Transverse colon (tissue), 4 donors: Measurements from ENCODE around the gene IFT122. TPM values are rescaled to one million over a fixed set of nuclear protein-coding genes. Genes with fewer than 3 reads are reported as not detected.

Experiments
- DNase-seq: peaks from one replicate; pipeline ENCODE4 v3.0.0-alpha.2; 2019
- H3K27ac ChIP-seq, 4 donors: fragments of 200-600 bp; sonication (generic); 2 replicates each; pipeline ENCODE4 v1.5.1; 2016 to 2018; ENCODE audit warnings: inconsistent platforms in 4 of 4
- H3K27me3 ChIP-seq: fragments of 200-600 bp; sonication (generic); 2 replicates; pipeline ENCODE4 v1.5.1; 2017; ENCODE audit warnings: inconsistent platforms
- H3K36me3 ChIP-seq, 4 donors: fragments of 200-600 bp; sonication (generic); 2 replicates each; pipeline ENCODE4 v1.5.1; 2017 to 2019; ENCODE audit warnings: inconsistent platforms in 4 of 4
- H3K4me1 ChIP-seq, 4 donors: fragments of 200-600 bp; sonication (generic); 2 replicates each; pipeline ENCODE4 v1.5.1; 2017 to 2020; ENCODE audit warnings: inconsistent platforms in 4 of 4
- H3K4me3 ChIP-seq, 4 donors: fragments of 200-600 bp; sonication (generic); 1 replicate in 1 of 4; 2 replicates in 3 of 4; pipeline versions ENCODE4 v1.5.1 to v1.6.1; 2017 to 2019; ENCODE audit warnings: inconsistent platforms in 4 of 4
- H3K9me3 ChIP-seq, 2 donors: fragments of 200-600 bp; sonication (generic); 2 replicates each; pipeline ENCODE4 v1.5.1; 2017 to 2019; ENCODE audit warnings: inconsistent platforms in 2 of 2
- CTCF ChIP-seq, 5 experiments: fragments of 200-600 bp in 3 of 5; fragments of 450-650 bp in 2 of 5; sonication (generic) in 3 of 5; IDR thresholded peaks; 1 replicate in 2 of 5; 2 replicates in 3 of 5; pipeline ENCODE4 v1.5.1; 2016 to 2017; ENCODE audit warnings: antibody characterized with exemption in 5 of 5, inconsistent platforms in 3 of 5, mild to moderate bottlenecking in 2 of 5, moderate library complexity in 1 of 5
- EP300 ChIP-seq: sonication (generic); formaldehyde crosslinking; IDR thresholded peaks from one replicate; pipeline ENCODE4 v1.6.1; 2017; ENCODE audit warnings: antibody characterized with exemption, low read depth
- POLR2A ChIP-seq: fragments of 450-650 bp; IDR thresholded peaks from one replicate; pipeline ENCODE4 v1.6.1; 2016; ENCODE audit warnings: antibody characterized with exemption, mild to moderate bottlenecking, moderate library complexity
- POLR2AphosphoS5 ChIP-seq, 3 donors: sonication (generic); formaldehyde crosslinking; IDR thresholded peaks; one replicate each; pipeline ENCODE4 v1.6.1; 2016; ENCODE audit warnings: antibody characterized with exemption in 3 of 3
- WGBS, 2 donors: methylation state at CpG; one replicate each; pipeline ENCODE4 v1.1.5; 2018; ENCODE audit warnings: low coverage in 1 of 2; 5-methylcytosine and 5-hydroxymethylcytosine counted together
- in situ Hi-C, 4 donors: fragments of 200-750 bp; cut with MboI; loops; one replicate each; pipeline versions ENCODE4 v1.15.0 to v1.15.1; 2017; ENCODE audit warnings: low sequenced_read_pairs in 3 of 4, low pct_ligation_motif_present in 1 of 4, low pct_unique_long_range_greater_than_20kb in 1 of 4
- intact Hi-C: fragments of 100-400 bp; cut with DNase I; formaldehyde crosslinking; loops from one replicate; pipeline ENCODE4 v1.15.1; 2023; ENCODE audit warnings: low total_unique reads
- total RNA-seq, 4 donors: library from RNA; depleted of rRNA; stranded (reverse); fragments of >200 nt; gene quantifications; one replicate each; pipeline ENCODE4 v1.1.0, GENCODE V29; 2016

IFT122 gene
- total RNA-seq, 4 donors from 2014 or later, result 15.0 to 77.6 (median 16.7) TPM

DNA sequence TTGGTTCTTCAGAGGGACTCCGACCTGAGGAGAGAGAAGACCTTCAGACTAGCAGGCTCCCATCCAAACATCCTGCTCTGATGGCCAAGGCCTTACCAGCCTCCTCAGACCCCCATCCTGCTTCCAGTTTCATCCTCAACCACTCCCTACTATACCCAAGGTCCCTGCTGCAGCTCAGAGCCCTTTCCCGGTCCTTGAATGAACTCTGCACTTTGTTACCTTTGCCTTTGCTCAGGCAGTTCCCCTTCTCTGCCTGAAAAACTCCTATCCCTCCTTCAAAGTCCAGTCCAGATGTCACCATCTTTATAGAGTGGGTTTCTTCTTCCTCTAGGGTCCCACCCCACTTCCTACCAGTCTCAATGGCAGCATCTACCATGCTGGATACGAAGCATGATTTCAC is 24.6 kb upstream of the IFT122 start:
- TF ChIP-seq CTCF (IDR thresholded peaks at IDR 0.05) (no peak), EP300 (no peak), POLR2AphosphoS5 (IDR thresholded peaks at IDR 0.05) (no peak), POLR2A (no peak)
- DNase-seq, result no peak
- no peak overlapping the region for H3K4me3 ChIP-seq
- peaks cover 0 to 7% (median 2%) of the 10 kb centered on the region in 4 donors for H3K4me1 ChIP-seq
- H3K27me3 ChIP-seq, result no peaks in the 10 kb centered on the region
- intact Hi-C loops (no loop called here), in situ Hi-C loops (no loop called here)
- 80 to 85% methylated on average over 1 to 3 of the region's 3 CpGs for WGBS, 2 donors
- H3K27ac ChIP-seq, result no peak overlapping the region
- H3K36me3 ChIP-seq, result no peaks in the 10 kb centered on the region
- H3K9me3 ChIP-seq, result no peaks in the 10 kb centered on the region

DNA sequence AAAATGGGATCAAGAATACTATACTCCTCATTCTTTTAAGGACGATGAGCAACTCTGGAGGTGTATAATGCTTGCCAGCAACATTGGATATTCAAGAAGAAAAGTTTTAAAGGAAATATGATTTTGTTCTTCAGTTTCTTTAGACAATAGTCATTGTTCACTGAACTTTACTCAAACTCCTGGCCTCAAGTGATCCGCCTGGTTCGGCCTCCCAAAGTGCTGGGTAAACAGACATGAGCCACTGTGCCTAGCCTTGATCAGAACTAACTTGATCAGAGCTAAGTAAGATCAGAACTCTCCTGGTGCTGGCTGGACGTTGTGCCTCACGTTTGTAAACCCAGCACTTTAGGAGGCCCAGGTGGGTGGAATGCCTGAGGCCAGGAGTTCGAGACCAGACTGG is 24.2 kb upstream of the IFT122 start:
- TF ChIP-seq EP300 (no peak), POLR2A (no peak), POLR2AphosphoS5 (IDR thresholded peaks at IDR 0.05) (no peak), CTCF (IDR thresholded peaks at IDR 0.05) (no peak)
- Histone ChIP-seq H3K9me3 (no peaks in the 10 kb centered on the region), H3K4me1 (peaks cover 0 to 7% (median 2%) of the 10 kb centered on the region in 4 donors), H3K36me3 (no peaks in the 10 kb centered on the region), H3K27me3 (no peaks in the 10 kb centered on the region), H3K4me3 (no peak overlapping the region), H3K27ac (no peak overlapping the region)
- WGBS, 2 donors, result 83 to 95% methylated on average over 2 to 6 of the region's 6 CpGs
- intact Hi-C loops, result no loop called here
- DNase-seq, result no peak
- in situ Hi-C loops, result no loop called here

DNA sequence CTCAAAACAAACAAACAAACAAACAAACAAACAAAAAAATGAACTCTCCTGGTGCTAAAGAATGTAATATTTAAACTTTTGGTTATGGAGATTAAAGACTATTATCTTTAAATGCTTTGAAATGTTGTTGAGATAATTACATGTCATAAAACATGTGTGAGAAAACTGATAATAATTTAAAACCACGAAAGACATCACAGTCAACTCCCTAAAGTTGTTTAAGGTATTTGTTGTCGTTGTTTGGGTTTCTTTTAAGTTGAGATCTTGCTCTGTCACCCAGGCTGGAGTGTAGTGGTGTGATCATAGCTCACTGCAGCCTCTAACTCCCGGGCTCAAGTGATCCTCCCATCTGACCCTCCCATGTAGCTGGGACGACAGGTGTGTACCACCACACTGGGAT is 23.6 kb upstream of the IFT122 start:
- Histone ChIP-seq H3K9me3 (no peaks in the 10 kb centered on the region), H3K36me3 (no peaks in the 10 kb centered on the region), H3K4me3 (no peak overlapping the region), H3K27ac (no peak overlapping the region), H3K4me1 (peaks cover 0 to 7% (median 2%) of the 10 kb centered on the region in 4 donors), H3K27me3 (no peaks in the 10 kb centered on the region)
- in situ Hi-C loops, result no loop called here
- 58 to 79% methylated on average over 4 of the region's 4 CpGs for WGBS, 2 donors
- intact Hi-C loops, result no loop called here
- no peak for DNase-seq
- TF ChIP-seq EP300 (no peak), POLR2A (no peak), CTCF (IDR thresholded peaks at IDR 0.05) (no peak), POLR2AphosphoS5 (IDR thresholded peaks at IDR 0.05) (no peak)

GRCh38 chr3:129417326-129417725 is 22.7 kb upstream of the IFT122 start:
- in situ Hi-C loops (no loop called here), intact Hi-C loops (no loop called here)
- Histone ChIP-seq H3K27me3 (no peaks in the 10 kb centered on the region), H3K36me3 (no peaks in the 10 kb centered on the region), H3K4me3 (no peak overlapping the region), H3K4me1 (peaks cover 0 to 7% (median 2%) of the 10 kb centered on the region in 4 donors), H3K9me3 (no peaks in the 10 kb centered on the region), H3K27ac (peak overlapping the region in 2 of 4 donors; percentile 27 to 45)
- TF ChIP-seq EP300 (no peak), CTCF (IDR thresholded peaks at IDR 0.05) (no peak), POLR2AphosphoS5 (IDR thresholded peaks at IDR 0.05) (no peak), POLR2A (no peak)
- no peak for DNase-seq
- WGBS, 2 donors, result 61 to 63% methylated on average over 1 of the region's 1 CpG
